ENCODE results near the gene TET3. TPM values are rescaled to one million over a fixed set of nuclear protein-coding genes. Genes with fewer than 3 reads are reported as not detected.

Gene TET3
- total RNA-seq, 1 experiment from 2014 or later, result 19.1 TPM

- intact Hi-C loops (cut with micrococcal nuclease; ENCODE audit: unreplicated experiment), result no loop called here
Measured at GRCh38 chr2:73993376-73993775, 8.7 kb downstream of the TET3 start.

GRCh38 chr2:73993778-73994177 lies 9.1 kb downstream of the TET3 start:
- Histone ChIP-seq H3K4me2 (peak overlapping the region; percentile 46), H3K36me3 (ENCODE audit: low read depth) (peaks cover 12% of the 10 kb centered on the region; the same call in 1 of the 2 replicates), H3K27me3 (ENCODE audit: insufficient read depth, low read depth) (no peaks in the 10 kb centered on the region), H3K9me2 (ENCODE audit: insufficient read depth) (no peaks in the 10 kb centered on the region), H3K4me1 (replicated peaks; ENCODE audit: insufficient read depth) (peaks cover 52% of the 10 kb centered on the region), H3K4me3 (no peak overlapping the region), H3K27ac (no peak overlapping the region), H3F3A (ENCODE audit: insufficient read depth, low read depth) (peaks cover 15% of the 10 kb centered on the region), H3K9me3 (ENCODE audit: insufficient read depth, low read depth) (no peaks in the 10 kb centered on the region; the same call in 1 of the 2 replicates), H2AFZ (no peak overlapping the region), H3K79me2 (ENCODE audit: low read depth) (peaks cover 98% of the 10 kb centered on the region), H4K20me1 (ENCODE audit: insufficient read depth) (peaks cover 24% of the 10 kb centered on the region)
- CTCF ChIA-PET, result no interaction called here
- no peak for TF ChIP-seq EZH2 (IDR thresholded peaks at IDR 0.05; ENCODE audit: low read depth)
- TF ChIP-seq CTCF (conservative IDR thresholded peaks at IDR 0.05), result no peak
- BruUV-seq (replicated peaks), result no TSS peak
- POLR2A ChIA-PET (ENCODE audit: unreplicated experiment), result no interaction called here
- no peak for DNase-seq
- intact Hi-C loops (cut with micrococcal nuclease; ENCODE audit: unreplicated experiment), result no loop called here

More at GRCh38 chr2:73993376-73993775, 8.7 kb downstream of the TET3 start:
- TF ChIP-seq CTCF (conservative IDR thresholded peaks at IDR 0.05), result no peak
- TF ChIP-seq EZH2 (IDR thresholded peaks at IDR 0.05; ENCODE audit: low read depth), result no peak
- H3K4me3 ChIP-seq, result no peak overlapping the region
- H3K27me3 ChIP-seq (ENCODE audit: insufficient read depth, low read depth), result no peaks in the 10 kb centered on the region
- peaks cover 98% of the 10 kb centered on the region for H3K79me2 ChIP-seq (ENCODE audit: low read depth)
- peaks cover 22% of the 10 kb centered on the region for H4K20me1 ChIP-seq (ENCODE audit: insufficient read depth)
- no peak overlapping the region for H3K27ac ChIP-seq
- H3K4me1 ChIP-seq (replicated peaks; ENCODE audit: insufficient read depth), result peaks cover 55% of the 10 kb centered on the region
- no peak overlapping the region for H2AFZ ChIP-seq
- H3K9me2 ChIP-seq (ENCODE audit: insufficient read depth), result no peaks in the 10 kb centered on the region
- H3K4me2 ChIP-seq, result peak overlapping the region; percentile 46
- ChIA-PET CTCF (no interaction called here), POLR2A (ENCODE audit: unreplicated experiment) (no interaction called here)
- DNase-seq, result peak; percentile 21 to 51
- BruUV-seq (replicated peaks), result no TSS peak
- no peaks in the 10 kb centered on the region; the same call in 1 of the 2 replicates for H3K9me3 ChIP-seq (ENCODE audit: insufficient read depth, low read depth)
- H3F3A ChIP-seq (ENCODE audit: insufficient read depth, low read depth), result peaks cover 15% of the 10 kb centered on the region
- peaks cover 12% of the 10 kb centered on the region; the same call in 1 of the 2 replicates for H3K36me3 ChIP-seq (ENCODE audit: low read depth)

GRCh38 chr2:73994178-73994831 lies 9.6 kb downstream of the TET3 start:
- Histone ChIP-seq H3K27me3 (ENCODE audit: insufficient read depth, low read depth) (no peaks in the 10 kb centered on the region), H2AFZ (no peak overlapping the region), H3K4me3 (no peak overlapping the region), H3K79me2 (ENCODE audit: low read depth) (peaks cover 98% of the 10 kb centered on the region), H3F3A (ENCODE audit: insufficient read depth, low read depth) (peaks cover 16% of the 10 kb centered on the region), H3K9me3 (ENCODE audit: insufficient read depth, low read depth) (no peaks in the 10 kb centered on the region; the same call in 1 of the 2 replicates), H3K9me2 (ENCODE audit: insufficient read depth) (no peaks in the 10 kb centered on the region), H3K4me1 (replicated peaks; ENCODE audit: insufficient read depth) (peaks cover 48% of the 10 kb centered on the region), H3K27ac (no peak overlapping the region), H3K4me2 (no peak overlapping the region; the same call in 1 of the 2 replicates), H4K20me1 (ENCODE audit: insufficient read depth) (peaks cover 30% of the 10 kb centered on the region), H3K36me3 (ENCODE audit: low read depth) (peaks cover 12% of the 10 kb centered on the region; the same call in 1 of the 2 replicates)
- POLR2A ChIA-PET (ENCODE audit: unreplicated experiment), result no interaction called here
- no peak for DNase-seq
- TF ChIP-seq CTCF (conservative IDR thresholded peaks at IDR 0.05) (no peak), EZH2 (IDR thresholded peaks at IDR 0.05; ENCODE audit: low read depth) (no peak)
- CTCF ChIA-PET, result interaction anchor here (0.6 kb wide), 1 partner anchor 205 kb away, joined by 14 read pairs; no protein-coding TSS in a partner anchor
- no TSS peak for BruUV-seq (replicated peaks)
- intact Hi-C loops (cut with micrococcal nuclease; ENCODE audit: unreplicated experiment), result no loop called here
